ENCODE results near the gene G6PC2.

GRCh38 chr2:168892327-168892726 is 8.8 kb upstream of the G6PC2 start:
- TF ChIP-seq ZNF565 (CRISPR knock-in tag; conservative IDR thresholded peaks at IDR 0.05; ENCODE audit: low read depth) = no peak
- no peak for TF ChIP-seq ZFP3 (CRISPR knock-in tag; IDR thresholded peaks at IDR 0.05)
- TF ChIP-seq CSDC2 (CRISPR knock-in tag; IDR thresholded peaks at IDR 0.05) = no peak
- TF ChIP-seq TOX (CRISPR knock-in tag; IDR thresholded peaks at IDR 0.05; ENCODE audit: borderline replicate concordance) = no peak
- TF ChIP-seq OSR1 (CRISPR knock-in tag; IDR thresholded peaks at IDR 0.05) = no peak
- TF ChIP-seq ZC3H10 (CRISPR knock-in tag; IDR thresholded peaks at IDR 0.05) = no peak
- no peak for TF ChIP-seq POU6F1 (CRISPR knock-in tag; IDR thresholded peaks at IDR 0.05; ENCODE audit: borderline replicate concordance, low read depth)
- TF ChIP-seq RARB (CRISPR knock-in tag; IDR thresholded peaks at IDR 0.05) = no peak
- no peak for TF ChIP-seq CSRNP3 (CRISPR knock-in tag; IDR thresholded peaks at IDR 0.05)
- no peak for TF ChIP-seq ZFP30 (CRISPR knock-in tag; IDR thresholded peaks at IDR 0.05)
- no peak for TF ChIP-seq PATZ1 (CRISPR knock-in tag; IDR thresholded peaks at IDR 0.05; ENCODE audit: borderline replicate concordance)
- no peak for TF ChIP-seq ZNF8 (CRISPR knock-in tag; IDR thresholded peaks at IDR 0.05)
- TF ChIP-seq CREB5 (CRISPR knock-in tag; IDR thresholded peaks at IDR 0.05; ENCODE audit: low read depth) = no peak
- no peak for TF ChIP-seq ISL1 (CRISPR knock-in tag; IDR thresholded peaks at IDR 0.05)
